WI38 (cell line): ENCODE results near the gene SMARCA1.
A peak's percentile ranks its signal among the peaks of the same experiment; 100 is the strongest.

ENCODE experiments used
- H3K4me3 ChIP-seq: 2 replicates; pipeline ENCODE4 v1.5.1; 2011; ENCODE audit warnings: low read depth, mild to moderate bottlenecking, control low read depth, low read length
- CTCF ChIP-seq: IDR thresholded peaks from 2 replicates; pipeline ENCODE4 v1.5.1; 2012; ENCODE audit warnings: low read depth, mild to moderate bottlenecking, control low read depth, low read length

SMARCA1 gene

GRCh38 chrX:129525896-129526295 lies 2.6 kb upstream of the SMARCA1 start:
- H3K4me3 ChIP-seq = no peak overlapping the region
- no peak for TF ChIP-seq CTCF

- no peak overlapping the region for H3K4me3 ChIP-seq
- TF ChIP-seq CTCF = no peak
These were observed 1.9 kb upstream of the SMARCA1 start for GRCh38 chrX:129525162-129525561.

GRCh38 chrX:129524250-129524850 lies 1.1 kb upstream of the SMARCA1 start:
- TF ChIP-seq CTCF = no peak
- H3K4me3 ChIP-seq = no peak overlapping the region

GRCh38 chrX:129522184-129523078 lies 859 bp downstream of the SMARCA1 start:
- no peak for TF ChIP-seq CTCF
- peak overlapping the region; percentile 77 for H3K4me3 ChIP-seq

GRCh38 chrX:129520151-129520550 lies 3.1 kb downstream of the SMARCA1 start:
- H3K4me3 ChIP-seq = no peak overlapping the region
- TF ChIP-seq CTCF = no peak

- H3K4me3 ChIP-seq = no peak overlapping the region
These were observed 6.9 kb downstream of the SMARCA1 start for GRCh38 chrX:129516402-129516801.

More at GRCh38 chrX:129516402-129516801, 6.9 kb downstream of the SMARCA1 start:
- no peak for TF ChIP-seq CTCF
